Epidermal melanocyte (primary cell): ENCODE data around the gene C22orf23.
A peak's percentile ranks its signal among the peaks of the same experiment; 100 is the strongest.

ENCODE experiments used
- DNase-seq: peaks from one replicate; pipeline ENCODE4 v3.0.0; 2011; ENCODE audit warnings: low spot score; ENCODE audit not compliant: insufficient read length

Gene C22orf23

GRCh38 chr22:37925767-37926166, 27.6 kb downstream of the C22orf23 start:
- DNase-seq, result no peak

DNA sequence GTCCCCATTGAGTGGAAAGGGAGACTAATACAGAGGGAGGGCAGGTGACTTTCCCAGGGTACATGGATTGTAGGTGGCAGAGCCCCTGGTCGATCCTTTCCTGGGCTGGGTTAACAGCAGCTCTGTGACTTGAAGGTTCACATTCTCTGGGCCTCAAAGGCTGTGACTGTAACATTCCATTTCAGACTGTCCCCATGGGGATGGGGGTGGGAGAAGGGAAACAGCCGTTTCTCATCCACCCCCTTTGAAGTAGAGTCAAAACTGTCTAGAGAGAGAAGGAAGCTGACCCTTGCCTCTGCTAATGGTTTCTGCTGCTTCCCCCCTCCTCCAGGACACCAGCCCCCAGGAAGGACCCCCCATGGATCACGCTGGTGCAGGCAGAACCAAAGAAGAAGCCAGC, 28.1 kb downstream of the C22orf23 start:
- no peak for DNase-seq

- DNase-seq, result no peak
These were observed 28.9 kb downstream of the C22orf23 start for GRCh38 chr22:37924386-37925065.

- DNase-seq, result no peak
These were observed 29.5 kb downstream of the C22orf23 start for GRCh38 chr22:37923927-37924326.

- no peak for DNase-seq
These were observed 31.2 kb downstream of the C22orf23 start for GRCh38 chr22:37922191-37922590.

GRCh38 chr22:37920126-37920525, 33.3 kb downstream of the C22orf23 start:
- no peak for DNase-seq

DNA sequence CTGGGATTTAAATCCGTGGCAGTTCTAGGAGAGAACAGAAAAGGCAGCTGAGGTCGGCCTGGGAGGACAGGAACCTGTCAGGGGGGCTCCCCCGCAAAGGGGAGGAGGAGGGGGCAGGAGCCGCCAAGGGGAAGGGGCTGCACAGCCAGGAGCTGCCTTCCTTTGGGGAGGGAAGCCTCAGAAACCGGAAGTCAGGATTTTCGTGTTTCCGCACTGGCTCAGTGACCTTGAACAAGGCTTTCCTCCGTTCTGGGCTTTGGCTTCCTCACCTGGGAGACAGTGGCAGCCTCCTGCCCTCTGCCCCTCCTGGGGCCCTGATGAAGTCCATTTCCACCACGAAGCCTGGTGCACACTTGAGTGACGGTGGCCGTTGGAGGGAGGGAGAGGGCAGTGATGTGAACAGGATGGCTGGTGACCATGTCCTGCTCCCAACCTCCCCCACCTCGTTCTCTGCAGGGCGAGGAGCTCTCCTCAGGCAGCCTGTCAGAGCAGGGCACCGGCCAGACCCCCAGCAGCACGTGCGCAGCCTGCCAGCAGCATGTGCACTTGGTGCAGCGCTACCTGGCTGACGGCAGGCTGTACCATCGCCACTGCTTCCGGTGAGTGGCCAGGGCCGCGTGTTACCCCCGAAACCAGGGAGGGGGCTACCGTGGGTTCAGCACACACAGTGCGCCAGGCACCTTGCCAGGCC, 34.7 kb downstream of the C22orf23 start:
- no peak for DNase-seq

DNA sequence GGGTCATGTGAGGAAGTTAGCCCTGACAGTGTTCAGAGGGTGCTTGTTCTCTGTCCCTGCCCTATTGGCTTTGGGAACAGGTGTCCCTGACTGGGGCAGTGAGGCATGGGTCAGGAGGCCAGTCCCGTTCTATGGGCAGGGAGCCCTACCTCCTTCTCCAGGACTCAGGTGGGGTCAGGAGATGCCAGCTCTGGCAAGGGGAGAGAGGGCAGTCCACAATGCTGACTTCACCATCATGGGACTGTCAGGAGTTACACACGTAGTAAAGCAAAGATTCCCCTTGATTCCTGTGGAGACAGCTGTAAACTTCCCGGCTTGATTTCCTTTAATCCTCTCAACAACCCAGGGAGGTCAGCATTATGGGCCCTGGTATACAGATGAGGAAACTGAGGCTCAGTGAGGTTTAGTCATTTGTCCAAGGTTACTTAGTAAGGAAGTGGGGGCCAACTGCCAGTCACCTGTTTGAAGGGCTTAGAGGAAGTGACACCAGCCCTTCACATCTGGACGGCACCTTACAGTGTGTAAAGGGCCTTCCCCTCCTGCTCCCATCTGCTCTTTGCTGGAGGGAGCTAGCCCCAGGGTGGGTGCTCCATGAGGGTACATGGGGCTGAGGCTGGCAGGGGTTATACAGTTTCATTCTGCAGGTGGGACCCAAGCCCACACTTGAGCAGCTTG, 35.4 kb downstream of the C22orf23 start:
- DNase-seq, result no peak

DNA sequence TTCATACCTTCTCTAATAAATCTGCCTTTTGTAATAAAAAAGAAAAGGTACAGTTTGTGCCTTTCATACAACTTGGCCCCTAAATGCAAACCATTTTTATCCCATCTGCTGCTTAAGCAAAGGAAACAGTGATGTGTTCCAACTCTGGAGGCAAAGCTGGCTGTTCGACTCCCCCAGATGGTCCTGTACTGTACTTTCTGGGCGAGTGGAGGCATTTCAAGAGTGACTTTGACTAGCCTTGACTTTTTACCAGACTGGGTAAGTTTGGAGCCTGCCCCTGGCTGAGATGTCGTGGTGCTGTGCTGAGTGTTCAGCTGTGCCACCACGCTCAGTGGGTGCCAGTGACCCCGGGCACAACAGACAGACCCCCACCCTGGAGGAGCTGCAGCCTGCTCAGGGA, 37.1 kb downstream of the C22orf23 start:
- no peak for DNase-seq

DNA sequence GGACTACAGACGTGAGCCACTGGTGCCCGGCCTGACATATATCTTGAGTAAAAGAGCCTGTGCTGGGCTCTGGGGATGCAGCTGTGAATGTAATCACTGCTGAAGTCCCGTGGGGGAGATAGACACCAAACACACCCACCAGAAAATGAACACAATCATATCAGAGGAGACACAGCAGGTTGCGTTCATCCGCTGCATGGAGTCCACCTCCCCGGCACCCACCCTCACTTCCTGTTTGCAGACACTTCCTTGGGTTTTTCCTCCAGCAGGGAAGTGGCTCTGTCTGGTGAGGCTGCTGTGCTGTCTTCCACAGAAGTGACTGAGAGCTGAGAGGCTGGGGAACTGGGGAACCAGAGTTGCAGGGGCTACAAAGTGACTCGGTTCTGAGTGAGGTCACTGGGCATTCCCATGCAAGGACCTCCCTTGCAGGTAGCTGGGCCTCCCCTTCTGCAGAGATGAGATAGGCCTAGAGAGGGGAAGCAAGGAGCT, 40.1 kb downstream of the C22orf23 start:
- DNase-seq, result no peak

- no peak for DNase-seq
These were observed 41.2 kb downstream of the C22orf23 start for GRCh38 chr22:37912171-37912570.

- DNase-seq, result no peak
These were observed 41.7 kb downstream of the C22orf23 start for GRCh38 chr22:37911697-37912096.

DNA sequence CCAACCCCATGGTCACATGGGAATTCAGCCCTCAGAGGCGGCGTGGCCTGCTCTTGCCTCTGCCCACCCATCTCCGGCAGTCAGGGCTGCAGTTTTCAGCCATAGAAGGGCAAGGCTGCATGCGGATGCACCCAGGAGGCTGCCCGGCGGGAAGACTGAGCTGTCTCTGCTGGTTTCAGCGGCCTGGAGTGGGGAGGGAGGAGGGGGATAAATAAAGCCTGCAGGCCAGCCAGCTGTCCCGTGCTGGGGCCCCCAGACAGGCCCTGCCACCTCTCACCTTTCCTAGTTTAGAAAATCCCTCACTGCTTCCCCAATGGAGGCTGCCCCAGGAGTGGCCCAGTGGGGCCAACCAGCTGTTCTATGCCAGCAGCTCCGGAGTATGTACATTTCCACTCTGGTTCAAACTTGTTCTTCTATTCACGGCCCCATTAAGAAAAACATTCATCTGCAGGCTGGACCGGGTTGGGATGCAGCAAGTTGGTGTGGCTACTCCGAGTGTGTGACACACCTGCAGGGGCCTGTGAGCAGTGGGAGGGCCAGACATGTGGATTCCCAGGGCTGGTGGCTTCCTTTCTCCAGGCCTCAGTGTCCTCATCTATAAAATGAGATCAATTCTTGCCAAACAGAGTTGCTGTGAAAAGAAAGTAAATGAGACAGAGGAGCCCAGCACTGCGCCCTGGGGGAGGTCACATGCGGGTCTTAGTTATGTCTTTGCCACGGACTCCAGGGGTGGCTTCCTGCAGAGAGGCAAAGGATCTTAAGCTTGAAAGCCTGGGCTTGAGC, 42.3 kb downstream of the C22orf23 start:
- DNase-seq, result no peak

GRCh38 chr22:37909766-37910165, 43.6 kb downstream of the C22orf23 start:
- DNase-seq, result no peak

- no peak for DNase-seq
These were observed 46.1 kb downstream of the C22orf23 start for GRCh38 chr22:37907036-37907954.

GRCh38 chr22:37906364-37907008, 46.9 kb downstream of the C22orf23 start:
- DNase-seq, result no peak

- DNase-seq, result peak; percentile 72
These were observed 47.7 kb downstream of the C22orf23 start, which contains the start of gene MICALL1 for GRCh38 chr22:37905534-37906363. TSS of gene MICALL1 (plus strand) at chr22:37906297. CDS start at chr22:37906423, 126 bp downstream.

GRCh38 chr22:37904572-37905533, 48.5 kb downstream of the C22orf23 start:
- peak; percentile 58 for DNase-seq
